HL-60 (cell line): Measurements from ENCODE around the gene CYS1.

ENCODE experiments used
- DNase-seq, 2 experiments: peaks; one replicate each; pipeline ENCODE4 v3.0.0-alpha.2; 2010 to 2020; ENCODE audit warnings: low read depth in 1 of 2, low spot score in 1 of 2
- H3K27ac ChIP-seq: fragments of 250-450 bp; sonication (Bioruptor Pico); replicated peaks from 2 replicates; pipeline ENCODE4 v1.5.1; 2020; ENCODE audit warnings: mild to moderate bottlenecking, moderate library complexity
- H3K27me3 ChIP-seq: fragments of 250-450 bp; sonication (Bioruptor Pico); 2 replicates; pipeline ENCODE4 v1.5.1; 2021; ENCODE audit warnings: mild to moderate bottlenecking, moderate library complexity; ENCODE audit not compliant: insufficient read depth, poor library complexity, severe bottlenecking
- H3K4me3 ChIP-seq: replicated peaks from 2 replicates; pipeline ENCODE4 v1.5.1; 2011; ENCODE audit warnings: mild to moderate bottlenecking, control low read depth, low read length; ENCODE audit not compliant: insufficient read depth
- GABPA ChIP-seq: IDR thresholded peaks from 2 replicates; pipeline ENCODE4 v1.6.1; 2012; ENCODE audit warnings: low read depth
- POLR2AphosphoS5 ChIP-seq: IDR thresholded peaks from 2 replicates; pipeline ENCODE4 v1.6.1; 2012; ENCODE audit warnings: low read depth
- REST ChIP-seq: IDR thresholded peaks from 2 replicates; pipeline ENCODE4 v1.6.1; 2012; ENCODE audit warnings: low read depth; ENCODE audit not compliant: insufficient replicate concordance
- SPI1 ChIP-seq: IDR thresholded peaks from 2 replicates; pipeline ENCODE4 v1.6.1; 2012; ENCODE audit warnings: low read depth, mild to moderate bottlenecking, borderline replicate concordance
- TF ChIP-seq, protein P1 (sequence below): IDR thresholded peaks from one replicate; pipeline ENCODE4 v1.5.1; 2011; ENCODE audit warnings: low read length, control low read depth, inconsistent platforms; ENCODE audit not compliant: insufficient read depth

CYS1 gene

GRCh38 chr2:10028407-10028987, 51.7 kb downstream of the CYS1 start:
- TF ChIP-seq SPI1, result no peak
- no peak for TF ChIP-seq POLR2AphosphoS5
- TF ChIP-seq, protein P1, sequence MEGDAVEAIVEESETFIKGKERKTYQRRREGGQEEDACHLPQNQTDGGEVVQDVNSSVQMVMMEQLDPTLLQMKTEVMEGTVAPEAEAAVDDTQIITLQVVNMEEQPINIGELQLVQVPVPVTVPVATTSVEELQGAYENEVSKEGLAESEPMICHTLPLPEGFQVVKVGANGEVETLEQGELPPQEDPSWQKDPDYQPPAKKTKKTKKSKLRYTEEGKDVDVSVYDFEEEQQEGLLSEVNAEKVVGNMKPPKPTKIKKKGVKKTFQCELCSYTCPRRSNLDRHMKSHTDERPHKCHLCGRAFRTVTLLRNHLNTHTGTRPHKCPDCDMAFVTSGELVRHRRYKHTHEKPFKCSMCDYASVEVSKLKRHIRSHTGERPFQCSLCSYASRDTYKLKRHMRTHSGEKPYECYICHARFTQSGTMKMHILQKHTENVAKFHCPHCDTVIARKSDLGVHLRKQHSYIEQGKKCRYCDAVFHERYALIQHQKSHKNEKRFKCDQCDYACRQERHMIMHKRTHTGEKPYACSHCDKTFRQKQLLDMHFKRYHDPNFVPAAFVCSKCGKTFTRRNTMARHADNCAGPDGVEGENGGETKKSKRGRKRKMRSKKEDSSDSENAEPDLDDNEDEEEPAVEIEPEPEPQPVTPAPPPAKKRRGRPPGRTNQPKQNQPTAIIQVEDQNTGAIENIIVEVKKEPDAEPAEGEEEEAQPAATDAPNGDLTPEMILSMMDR, result no peak
- TF ChIP-seq REST, result no peak
- TF ChIP-seq GABPA, result no peak
- Histone ChIP-seq H3K27ac (no peak overlapping the region), H3K27me3 (no peaks in the 10 kb centered on the region), H3K4me3 (no peak overlapping the region)
- no peak for DNase-seq

DNA sequence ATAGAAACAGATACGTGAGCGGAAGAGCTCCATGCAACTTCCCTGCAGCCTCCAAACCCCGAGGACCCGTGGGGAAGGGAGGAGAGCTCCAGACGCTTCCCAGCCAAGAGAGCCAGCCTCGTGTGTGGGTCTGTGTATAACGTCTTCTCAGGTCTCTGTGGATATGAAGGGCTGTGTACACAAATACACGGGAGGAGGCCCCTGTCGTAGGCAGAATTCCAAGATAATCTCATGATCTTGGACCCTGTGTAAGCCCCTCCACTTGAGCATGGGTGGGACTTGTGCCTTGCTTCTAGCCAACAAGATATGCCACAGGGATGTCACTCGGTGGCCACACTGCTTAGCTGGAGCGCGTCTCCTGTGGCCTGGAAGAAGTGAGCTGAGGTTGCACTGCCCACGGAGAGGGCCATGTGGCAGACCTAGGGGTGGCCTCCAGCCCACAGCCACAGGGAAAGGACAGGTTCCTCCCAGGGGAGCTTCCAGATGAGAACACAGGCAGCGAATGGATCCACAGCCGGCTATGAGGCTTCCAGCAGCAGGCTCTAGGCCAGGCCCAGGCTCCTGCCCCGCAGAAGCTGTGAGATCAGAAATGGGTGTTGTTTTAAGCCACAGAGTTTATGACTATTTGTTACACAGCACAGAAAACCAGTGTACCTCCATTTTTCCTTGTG, 52.4 kb downstream of the CYS1 start:
- no peak overlapping the region for H3K4me3 ChIP-seq
- DNase-seq, result no peak
- no peak overlapping the region for H3K27ac ChIP-seq
- TF ChIP-seq SPI1 (no peak), GABPA (no peak), REST (no peak), POLR2AphosphoS5 (no peak)
- TF ChIP-seq, protein P1, result no peak
- H3K27me3 ChIP-seq, result no peaks in the 10 kb centered on the region

DNA sequence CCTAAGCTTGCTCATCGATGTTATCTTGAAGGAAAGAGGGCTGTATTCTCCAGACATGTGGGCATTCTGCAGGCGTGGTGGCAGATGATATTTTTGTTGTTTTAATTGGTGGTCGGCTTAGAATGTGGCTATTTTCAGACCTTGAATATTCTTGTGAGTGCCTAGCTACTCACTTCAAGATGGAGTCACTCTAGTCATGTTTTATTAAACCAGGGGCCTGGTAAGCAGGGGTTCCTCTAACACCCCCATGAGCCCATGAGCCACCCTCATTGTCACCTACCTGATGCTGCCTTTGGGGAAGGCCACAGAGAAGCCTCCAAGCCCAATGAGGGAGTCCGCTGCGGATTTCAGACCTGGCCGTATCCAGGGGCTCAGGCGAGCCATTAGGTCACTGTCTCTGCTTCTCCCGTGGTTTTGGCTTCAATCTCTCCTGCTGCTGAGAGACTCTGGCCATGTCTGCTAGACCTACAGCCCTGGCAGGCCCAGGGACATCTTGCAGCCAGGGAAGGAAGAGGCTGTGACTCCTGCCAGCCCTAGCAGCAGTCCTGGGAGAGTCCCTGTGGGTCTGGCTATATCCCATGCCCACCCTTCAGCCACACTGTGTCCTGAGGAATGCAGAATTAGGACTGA, 53.2 kb downstream of the CYS1 start:
- no peak overlapping the region for H3K27ac ChIP-seq
- H3K4me3 ChIP-seq, result no peak overlapping the region
- no peak for DNase-seq
- no peak for TF ChIP-seq GABPA
- TF ChIP-seq REST, result no peak
- TF ChIP-seq, protein P1, result no peak
- TF ChIP-seq POLR2AphosphoS5, result no peak
- no peaks in the 10 kb centered on the region for H3K27me3 ChIP-seq
